ENCODE measurements around the gene SPPL2A.

DNA sequence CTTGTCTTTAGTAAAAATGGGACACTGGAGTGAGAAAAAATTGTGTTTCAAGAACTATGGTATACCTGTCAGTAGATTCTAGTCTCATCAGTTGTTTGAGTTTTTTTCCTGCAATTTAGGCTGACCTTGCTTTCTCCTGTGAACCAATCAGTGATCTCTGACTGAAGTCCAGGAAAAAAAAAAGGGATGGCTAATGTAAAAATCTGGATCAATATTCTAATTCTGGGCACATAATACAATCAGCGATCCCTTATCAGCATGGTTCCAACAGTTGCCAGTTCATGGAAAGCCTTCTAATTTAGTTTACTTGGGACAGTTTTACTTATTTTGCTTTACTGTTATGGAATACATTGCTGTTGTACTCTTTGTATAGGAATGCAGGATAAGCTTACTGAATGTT is 95.9 kb downstream of the SPPL2A start:
- TF ChIP-seq EZH2 (IDR thresholded peaks at IDR 0.05) (no peak), POLR2A (IDR thresholded peaks at IDR 0.05; ENCODE audit: borderline replicate concordance, extremely low read depth, insufficient read depth, insufficient read length) (no peak), RAD21 (IDR thresholded peaks at IDR 0.05; ENCODE audit: low read depth) (no peak), SRF (IDR thresholded peaks at IDR 0.05; ENCODE audit: low read depth) (no peak), POLR2AphosphoS5 (IDR thresholded peaks at IDR 0.05; ENCODE audit: low read depth, low read length) (no peak)
- TF ChIP-seq, protein P1, sequence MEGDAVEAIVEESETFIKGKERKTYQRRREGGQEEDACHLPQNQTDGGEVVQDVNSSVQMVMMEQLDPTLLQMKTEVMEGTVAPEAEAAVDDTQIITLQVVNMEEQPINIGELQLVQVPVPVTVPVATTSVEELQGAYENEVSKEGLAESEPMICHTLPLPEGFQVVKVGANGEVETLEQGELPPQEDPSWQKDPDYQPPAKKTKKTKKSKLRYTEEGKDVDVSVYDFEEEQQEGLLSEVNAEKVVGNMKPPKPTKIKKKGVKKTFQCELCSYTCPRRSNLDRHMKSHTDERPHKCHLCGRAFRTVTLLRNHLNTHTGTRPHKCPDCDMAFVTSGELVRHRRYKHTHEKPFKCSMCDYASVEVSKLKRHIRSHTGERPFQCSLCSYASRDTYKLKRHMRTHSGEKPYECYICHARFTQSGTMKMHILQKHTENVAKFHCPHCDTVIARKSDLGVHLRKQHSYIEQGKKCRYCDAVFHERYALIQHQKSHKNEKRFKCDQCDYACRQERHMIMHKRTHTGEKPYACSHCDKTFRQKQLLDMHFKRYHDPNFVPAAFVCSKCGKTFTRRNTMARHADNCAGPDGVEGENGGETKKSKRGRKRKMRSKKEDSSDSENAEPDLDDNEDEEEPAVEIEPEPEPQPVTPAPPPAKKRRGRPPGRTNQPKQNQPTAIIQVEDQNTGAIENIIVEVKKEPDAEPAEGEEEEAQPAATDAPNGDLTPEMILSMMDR (IDR thresholded peaks at IDR 0.05 in 2 of 3, conservative IDR thresholded peaks at IDR 0.05 in 1 of 3; ENCODE audit: borderline replicate concordance in 1 of 3, insufficient read depth in 1 of 3, low read depth in 2 of 3, low read length in 2 of 3), result no peak
- TF ChIP-seq, protein P2, sequence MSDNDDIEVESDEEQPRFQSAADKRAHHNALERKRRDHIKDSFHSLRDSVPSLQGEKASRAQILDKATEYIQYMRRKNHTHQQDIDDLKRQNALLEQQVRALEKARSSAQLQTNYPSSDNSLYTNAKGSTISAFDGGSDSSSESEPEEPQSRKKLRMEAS (IDR thresholded peaks at IDR 0.05), result no peak

Measured in HCT116 (cell line).